ENCODE data around the gene ABCF1.

The ABCF1 gene

GRCh38 chr6:30612687-30613248 is 41.5 kb downstream of the ABCF1 start:
- no peak for TF ChIP-seq CTCF (IDR thresholded peaks at IDR 0.05; ENCODE audit: insufficient read depth, missing control alignments)
- no peak for FAIRE-seq

GRCh38 chr6:30613251-30614043 is 42.2 kb downstream of the ABCF1 start:
- TF ChIP-seq CTCF (IDR thresholded peaks at IDR 0.05; ENCODE audit: insufficient read depth, missing control alignments), result no peak
- FAIRE-seq, result no peak
- no peak for DNase-seq (ENCODE audit: insufficient read length, low spot score)

More at GRCh38 chr6:30612687-30613248, 41.5 kb downstream of the ABCF1 start:
- DNase-seq (ENCODE audit: insufficient read length, low spot score), result no peak

- FAIRE-seq, result no peak
- DNase-seq (ENCODE audit: insufficient read length, low spot score), result no peak
- no peak for TF ChIP-seq CTCF (IDR thresholded peaks at IDR 0.05; ENCODE audit: insufficient read depth, missing control alignments)
Observed at GRCh38 chr6:30614044-30614842, 43.0 kb downstream of the ABCF1 start.

GRCh38 chr6:30614843-30615218 is 43.6 kb downstream of the ABCF1 start:
- DNase-seq (ENCODE audit: insufficient read length, low spot score), result no peak
- no peak for TF ChIP-seq CTCF (IDR thresholded peaks at IDR 0.05; ENCODE audit: insufficient read depth, missing control alignments)
- no peak for FAIRE-seq

GRCh38 chr6:30615219-30615957 is 44.1 kb downstream of the ABCF1 start:
- no peak for FAIRE-seq

More at GRCh38 chr6:30615219-30615957, 44.1 kb downstream of the ABCF1 start:
- no peak for TF ChIP-seq CTCF (IDR thresholded peaks at IDR 0.05; ENCODE audit: insufficient read depth, missing control alignments)
- no peak for DNase-seq (ENCODE audit: insufficient read length, low spot score)

Data from D721Med (cell line).